Skin of body (tissue), 2 donors: Measurements from ENCODE around the gene VAC14. TPM values are rescaled to one million over a fixed set of nuclear protein-coding genes. Genes with fewer than 3 reads are reported as not detected.

Experiments used
- DNase-seq: peaks from one replicate; lab custom pipeline; 2025; lab: John Stamatoyannopoulos, UW
- total RNA-seq: library from RNA; depleted of rRNA; stranded (reverse); fragments of >200 nt; gene quantifications from one replicate; pipeline ENCODE4 v1.2.3, GENCODE V29; 2014

The VAC14 gene
- total RNA-seq, 1 donor from 2014 or later: 12.7 TPM

DNA sequence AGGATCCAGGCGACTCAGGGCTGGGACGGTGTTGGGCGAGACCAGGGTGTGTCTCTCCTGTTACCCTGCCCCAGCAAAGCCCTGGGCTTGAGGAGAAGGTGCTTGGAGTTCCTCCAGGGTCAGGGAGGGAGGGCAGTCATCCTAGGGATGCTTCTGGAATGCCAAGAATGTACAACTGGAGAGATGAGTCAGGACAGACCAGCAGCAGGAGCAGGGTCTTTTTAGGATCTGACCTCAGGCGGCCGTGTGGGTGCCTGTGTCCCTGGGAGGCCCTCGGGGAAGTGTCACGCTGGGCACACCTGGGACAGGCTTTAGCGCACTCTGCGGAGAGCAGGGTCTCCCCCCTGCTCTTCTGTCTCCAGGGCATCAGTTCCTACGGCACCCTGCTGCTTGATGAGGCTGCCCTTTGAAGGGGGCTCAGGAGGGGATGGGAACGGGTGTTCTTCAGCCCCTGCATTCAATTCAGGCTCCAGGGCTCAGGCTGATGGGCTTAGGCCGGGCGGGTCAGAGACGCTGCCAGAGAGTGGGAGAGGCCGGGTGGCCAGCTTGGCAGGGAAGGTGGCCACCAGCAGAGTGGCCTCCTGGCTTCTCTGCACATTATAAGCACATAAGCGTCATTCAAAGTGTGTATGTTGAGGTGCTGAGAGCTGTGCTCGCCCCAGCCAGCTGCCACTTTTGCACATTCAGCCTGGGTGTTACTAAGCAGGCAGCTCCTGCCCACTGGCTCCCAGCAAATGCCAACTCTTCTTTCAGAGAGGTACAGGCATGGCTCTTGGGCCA is 106.7 kb downstream of the VAC14 start:
- no peak for DNase-seq

- DNase-seq: peak; percentile 36
Observed at GRCh38 chr16:70692873-70693671, 107.9 kb downstream of the VAC14 start.

DNA sequence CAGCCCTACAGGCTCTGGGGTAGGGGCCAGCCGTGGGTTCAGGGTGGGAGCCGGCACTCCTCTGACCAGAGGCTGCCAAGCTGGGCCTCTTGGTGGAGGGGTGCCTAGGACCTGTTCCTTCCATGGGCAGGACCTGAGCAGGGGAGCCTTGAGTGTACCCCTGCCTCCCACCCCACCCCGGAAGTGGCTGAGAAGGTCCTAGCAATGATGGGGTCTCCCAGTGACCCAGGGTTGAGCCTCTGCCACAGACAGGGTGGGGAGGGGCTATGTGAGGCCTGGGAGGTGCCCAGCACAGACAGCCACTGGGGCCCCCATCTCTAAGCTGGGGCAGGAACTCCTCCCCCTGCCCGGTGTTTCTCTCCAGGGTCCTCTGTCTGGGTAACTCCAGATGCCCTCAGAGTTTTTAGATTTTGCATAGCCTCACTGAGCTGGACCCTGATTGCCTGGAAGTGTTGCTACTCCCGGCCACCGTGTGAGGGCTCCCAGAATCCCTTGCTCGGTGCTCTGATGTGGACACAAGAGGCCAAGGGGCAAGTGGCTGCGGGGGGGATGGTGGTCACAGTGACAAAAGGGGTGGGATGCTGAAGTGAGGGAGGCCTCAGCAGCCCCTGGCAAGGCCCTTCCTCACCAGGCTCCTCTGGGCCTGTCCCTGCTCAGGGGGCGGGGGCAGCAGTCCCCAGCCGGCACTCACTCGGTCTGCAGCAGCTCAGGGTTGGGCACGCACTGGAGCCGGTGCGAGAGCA is 108.7 kb downstream of the VAC14 start:
- peak; percentile 45 for DNase-seq

DNA sequence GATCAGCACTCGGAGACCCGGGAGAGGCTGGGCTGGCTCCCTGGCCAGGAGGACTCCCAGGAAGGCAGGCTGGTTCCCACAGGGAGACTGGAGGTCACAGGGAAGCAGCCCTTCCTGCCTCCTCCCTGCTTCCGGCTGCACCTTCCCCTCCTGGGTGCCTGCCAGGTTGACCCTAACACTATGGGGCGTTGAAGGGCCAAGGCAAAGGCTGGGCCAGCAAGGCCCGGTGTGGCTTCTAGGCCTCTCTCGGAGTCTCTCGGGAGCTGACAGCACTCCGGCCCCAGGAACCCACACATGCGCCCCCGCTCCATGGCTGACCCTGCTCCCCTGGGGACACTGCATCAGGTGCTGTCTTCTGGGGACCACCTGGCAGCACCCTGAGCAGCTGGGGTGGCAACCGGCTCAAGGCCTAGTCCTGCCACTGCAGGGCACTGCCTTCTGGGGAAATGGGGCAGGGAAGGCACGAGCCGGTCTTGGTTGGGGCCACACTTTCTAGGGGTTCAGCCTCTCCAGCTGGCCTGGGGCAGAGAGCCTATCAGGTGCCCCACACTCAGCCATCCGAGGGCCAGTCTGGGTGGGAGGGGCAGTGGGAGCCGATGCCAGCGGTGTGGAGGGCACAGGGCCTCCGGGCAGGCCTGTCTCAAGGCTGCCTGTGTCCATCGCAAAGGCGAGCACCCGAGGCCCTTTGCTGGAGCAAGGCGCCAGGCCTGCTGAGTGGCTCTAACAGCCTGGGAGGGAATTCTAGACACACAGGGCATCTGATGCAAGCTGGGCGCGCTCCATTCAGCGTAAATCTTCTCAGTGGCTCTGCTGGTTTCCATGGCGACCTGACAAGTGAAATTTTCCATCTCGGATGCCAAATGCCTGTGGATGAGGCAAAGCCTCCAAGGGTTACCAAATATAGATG is 109.5 kb downstream of the VAC14 start:
- DNase-seq: peak; percentile 95

GRCh38 chr16:70689970-70690891 is 110.7 kb downstream of the VAC14 start:
- no peak for DNase-seq

DNA sequence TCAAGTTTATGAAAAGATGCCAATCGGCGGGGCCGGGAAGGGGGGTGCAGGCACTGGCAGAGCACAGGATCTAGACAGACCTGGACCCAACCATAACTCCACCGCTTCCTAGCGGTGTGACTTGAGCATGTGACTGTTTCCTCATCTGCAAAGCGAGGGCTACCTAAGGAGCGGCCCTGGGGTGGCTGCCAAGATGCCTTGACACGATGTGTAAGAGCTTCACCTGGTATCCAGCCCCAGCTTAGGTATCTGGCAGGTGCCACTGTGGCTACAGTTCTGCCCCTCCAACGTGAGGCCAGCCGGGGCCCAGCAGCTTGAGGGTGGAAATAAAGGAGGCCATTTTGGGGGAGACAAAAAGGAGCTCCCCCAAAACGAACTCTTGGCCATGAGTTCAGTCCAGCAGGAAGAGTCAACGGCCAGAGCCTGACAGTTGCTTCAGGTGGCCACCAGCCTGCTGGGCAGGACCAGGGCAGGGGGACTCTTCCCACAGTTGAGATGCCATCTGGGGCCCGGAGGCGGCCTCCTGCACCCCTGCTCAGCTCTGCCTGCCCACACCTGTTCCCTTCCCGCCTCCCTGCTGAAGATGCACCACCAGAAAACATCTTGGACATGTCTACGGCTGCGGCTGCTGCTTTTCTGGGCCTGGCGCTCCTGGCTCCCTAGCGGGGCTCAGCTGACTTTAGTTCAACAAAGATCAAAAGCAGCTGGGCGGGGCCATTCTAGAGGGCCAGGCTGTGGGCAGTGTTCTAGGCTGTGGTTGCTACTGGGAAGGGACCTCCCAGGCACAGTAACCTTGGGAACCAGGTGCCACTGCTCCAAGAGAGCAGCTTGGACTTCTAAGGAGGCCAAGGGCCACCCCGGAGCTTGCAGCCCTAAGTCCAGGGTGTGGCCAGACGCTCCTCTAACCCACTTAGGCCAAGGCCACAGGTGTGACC is 111.7 kb downstream of the VAC14 start:
- DNase-seq: no peak

DNA sequence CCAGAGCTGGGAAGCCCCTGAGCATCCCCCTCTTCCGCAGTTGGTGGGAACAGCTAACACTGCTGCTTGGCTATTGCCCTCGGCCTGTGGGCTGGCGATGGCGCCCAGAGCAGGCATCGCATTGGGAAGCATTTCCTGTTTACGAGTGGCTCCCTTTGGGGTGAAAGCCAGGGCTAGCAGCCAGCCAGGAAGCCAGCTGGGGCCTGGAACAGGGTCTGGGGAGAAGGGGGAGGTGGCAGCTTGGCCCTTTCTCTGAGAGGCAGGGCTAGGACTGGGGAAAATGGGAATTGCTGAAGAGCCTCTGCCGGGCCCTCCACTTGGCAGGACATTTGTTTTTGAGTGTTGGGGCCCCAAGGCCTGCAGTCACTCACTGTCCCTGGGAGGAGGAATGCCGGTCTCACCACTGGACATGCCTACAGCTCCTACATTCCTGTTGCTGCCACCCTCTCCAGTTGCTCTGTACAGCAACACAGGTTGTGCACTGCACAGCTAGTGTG is 112.7 kb downstream of the VAC14 start:
- peak; percentile 63 for DNase-seq

- no peak for DNase-seq
Observed at GRCh38 chr16:70687671-70688245, 113.2 kb downstream of the VAC14 start.

GRCh38 chr16:70687102-70687511 is 113.9 kb downstream of the VAC14 start:
- peak; percentile 26 for DNase-seq

DNA sequence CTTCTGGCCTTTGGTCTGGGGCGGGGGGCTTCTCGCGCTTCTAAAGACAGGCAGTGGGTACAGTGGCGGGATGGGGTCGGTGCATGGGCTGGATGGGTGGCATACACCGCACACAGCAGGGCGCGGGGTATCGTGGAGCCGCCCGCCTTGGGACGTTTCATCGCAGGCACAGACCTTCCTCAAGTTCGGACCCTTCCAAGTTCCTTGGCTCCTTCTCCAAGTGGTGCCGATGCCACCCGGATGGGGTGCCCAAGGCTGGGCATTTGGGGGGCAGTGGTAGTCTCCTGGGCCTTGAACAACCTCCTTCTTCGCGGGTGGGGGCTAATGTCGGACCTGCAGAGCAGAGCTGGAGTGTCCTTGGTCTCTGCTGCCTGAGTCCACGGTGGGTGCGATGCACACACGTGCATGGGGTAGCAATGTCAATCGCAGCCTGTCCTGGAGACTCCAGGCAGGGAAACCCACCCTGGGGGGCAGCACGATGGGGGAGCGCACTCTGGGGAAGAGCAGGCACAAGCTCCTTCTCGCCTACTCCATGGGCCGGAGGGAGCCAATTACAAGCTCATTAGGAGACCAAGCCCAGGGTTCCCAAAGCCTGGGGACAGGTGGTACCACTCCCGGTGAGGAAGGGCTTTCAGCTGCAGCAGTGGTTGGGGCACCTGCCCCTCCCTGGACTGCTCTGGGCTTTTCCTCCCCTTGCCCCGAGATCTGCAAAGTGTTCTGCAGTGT is 114.4 kb downstream of the VAC14 start:
- DNase-seq: no peak

DNA sequence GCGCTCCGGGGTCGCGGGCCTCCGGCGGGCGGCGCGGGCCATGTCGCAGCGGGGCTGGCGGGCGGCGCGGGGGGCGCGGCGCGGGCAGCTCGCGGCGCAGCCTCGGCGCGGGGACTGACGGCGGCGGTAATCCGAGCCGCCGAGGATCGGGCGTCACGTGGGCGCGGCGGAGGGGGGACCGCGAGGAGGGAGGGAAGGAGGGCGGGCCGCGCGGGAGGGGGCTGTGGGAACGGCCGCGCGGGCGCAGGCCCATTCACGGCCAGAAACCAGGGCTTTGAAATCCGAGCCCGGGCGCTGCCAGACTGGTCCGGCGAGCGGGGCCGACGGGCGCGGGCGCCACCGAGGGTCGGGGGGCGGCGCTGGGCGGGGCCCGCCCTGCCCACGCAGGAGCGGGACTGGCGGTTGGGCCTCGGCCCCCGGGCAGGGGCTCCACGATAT is 115.0 kb downstream of the VAC14 start, which contains the start of gene MTSS2:
MTSS2 (minus strand) TSS at position 116 of the 438 bp plus-strand sequence. CDS start 262 bp downstream, outside the sequence.
- peak; percentile 82 for DNase-seq

DNA sequence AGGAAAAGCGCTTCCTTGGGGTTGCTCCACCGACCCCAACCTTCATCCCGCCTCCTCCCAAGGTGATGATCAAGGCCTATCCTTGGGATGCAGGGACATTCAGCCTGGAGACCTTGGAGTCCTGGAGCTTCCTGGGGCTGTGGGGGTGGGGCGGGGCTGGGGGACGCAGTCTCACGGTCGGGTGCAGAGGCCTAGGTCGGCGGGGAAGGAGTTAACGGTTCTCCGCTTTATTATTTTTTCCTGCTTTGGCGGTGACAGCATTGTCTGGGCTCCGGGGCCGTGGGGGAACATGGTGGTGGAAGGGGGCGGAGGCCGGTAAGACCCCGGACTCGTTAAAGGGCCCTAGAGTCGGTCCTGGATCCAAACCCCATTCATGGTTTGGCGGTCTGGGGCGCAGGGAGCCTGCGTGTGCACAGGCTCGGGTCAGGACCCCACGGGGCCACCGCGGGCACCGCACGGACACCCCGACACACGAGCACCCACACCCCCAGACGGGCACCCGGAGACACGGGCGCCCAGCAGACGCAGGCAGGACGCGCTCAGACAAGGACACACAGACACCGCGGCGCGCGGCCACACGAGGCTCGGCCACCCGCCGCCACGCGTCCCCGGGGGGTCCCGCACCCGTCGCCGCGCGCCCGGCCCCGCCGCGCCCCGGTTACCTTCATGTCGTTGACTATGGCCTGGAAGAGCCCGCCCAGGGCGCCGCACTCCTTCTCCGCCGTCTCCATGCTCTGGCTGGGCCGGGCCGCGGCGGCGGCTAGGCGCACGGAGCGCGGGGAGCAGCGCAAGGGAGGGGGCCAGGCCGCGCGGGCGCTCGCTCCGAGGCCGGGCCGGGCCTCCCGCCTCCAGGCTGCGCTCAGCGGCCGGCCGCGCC is 115.7 kb downstream of the VAC14 start:
- DNase-seq: no peak

DNA sequence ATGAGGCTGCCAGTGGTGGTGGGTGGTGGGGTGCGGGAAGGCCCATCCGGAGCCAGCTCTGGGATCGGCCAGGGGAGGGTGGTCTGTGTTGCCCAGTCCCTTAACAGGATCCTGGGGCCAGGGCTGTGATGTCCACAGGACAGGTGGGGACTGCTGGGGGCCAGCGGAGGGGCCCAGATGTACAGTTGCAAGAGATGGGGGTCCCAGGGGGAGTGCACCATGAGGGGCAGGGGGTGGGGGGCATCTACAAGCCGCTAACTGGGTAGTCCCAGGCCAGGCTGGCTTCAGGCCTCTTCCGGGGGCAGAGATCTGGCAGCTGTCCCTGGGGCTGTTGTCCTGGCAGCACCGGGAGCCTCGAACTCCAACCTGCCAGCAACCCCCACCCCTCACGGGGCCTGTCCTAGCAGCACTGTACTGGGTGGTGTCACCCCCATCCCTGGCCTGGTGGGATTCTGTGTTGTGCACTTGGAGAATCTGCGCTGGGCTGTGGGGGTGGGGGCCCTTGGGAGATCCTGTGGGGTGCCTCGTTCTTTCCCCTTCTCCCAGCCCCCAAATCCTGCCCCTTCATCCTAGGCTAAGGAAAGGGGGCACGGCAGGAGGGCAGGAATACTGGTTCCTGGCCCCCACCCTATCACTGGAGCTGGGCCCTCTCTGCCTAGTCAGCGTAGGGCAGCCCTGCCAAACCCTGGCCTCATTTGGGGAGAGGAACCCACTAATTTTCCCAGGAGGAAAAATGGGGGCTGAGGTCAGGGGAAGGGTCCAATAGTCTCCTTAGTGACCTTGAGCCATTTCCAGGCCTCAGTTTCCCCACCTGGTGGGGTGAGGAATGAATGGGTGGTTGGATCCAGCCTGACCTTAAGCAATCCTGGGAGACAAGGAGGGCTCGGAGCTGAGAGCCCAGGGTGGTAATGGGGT is 116.6 kb downstream of the VAC14 start:
- no peak for DNase-seq

DNA sequence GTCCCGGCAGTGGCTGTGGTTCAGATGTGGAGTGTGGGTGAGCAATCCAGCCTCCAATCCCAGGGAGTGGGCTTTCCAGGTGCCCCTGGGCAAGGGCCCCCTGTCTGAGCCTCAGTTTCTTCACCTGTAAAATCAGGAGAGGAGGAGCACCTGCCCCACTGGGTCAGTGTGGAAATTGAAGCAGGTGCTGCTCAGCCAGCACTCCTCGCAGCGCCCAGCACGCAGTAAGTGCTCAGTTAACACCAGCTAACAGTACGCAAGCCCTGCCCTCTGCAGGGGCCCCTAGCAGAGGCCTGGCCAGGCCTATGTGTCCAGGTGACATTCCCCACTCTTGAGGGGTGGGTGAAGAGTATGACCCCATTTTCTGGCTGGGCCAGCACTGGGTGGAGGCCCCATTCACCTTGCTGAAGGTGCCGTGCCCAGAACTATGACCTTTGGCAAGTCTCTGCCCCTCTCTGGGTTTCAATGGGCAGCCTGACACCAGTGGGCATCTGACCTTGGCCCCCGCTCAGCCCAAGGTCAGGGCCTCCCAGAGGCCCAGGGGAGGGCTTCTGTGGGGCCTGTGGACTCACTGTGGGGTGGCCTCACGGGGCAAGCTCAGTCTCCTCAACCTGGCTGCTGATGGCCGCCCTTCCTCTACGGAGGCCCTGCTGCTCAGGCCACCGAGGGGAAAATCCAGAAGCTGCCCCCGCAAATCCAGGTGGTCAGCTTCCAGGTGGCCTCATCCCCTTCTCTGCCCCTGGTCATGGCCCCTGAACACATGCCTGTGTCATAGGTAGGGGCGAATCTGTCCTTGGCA is 117.6 kb downstream of the VAC14 start:
- DNase-seq: no peak
